ENCODE data around the gene LTBP1. TPM values are rescaled to one million over a fixed set of nuclear protein-coding genes. Genes with fewer than 3 reads are reported as not detected.

LTBP1 gene
- total and polyA plus RNA-seq, 10 of the 15 experiments (the other 5 are each of a cell fraction or from before 2014, with no cell fraction given): 0.01 to 0.28 (median 0.12) TPM; not detected in 2

DNA sequence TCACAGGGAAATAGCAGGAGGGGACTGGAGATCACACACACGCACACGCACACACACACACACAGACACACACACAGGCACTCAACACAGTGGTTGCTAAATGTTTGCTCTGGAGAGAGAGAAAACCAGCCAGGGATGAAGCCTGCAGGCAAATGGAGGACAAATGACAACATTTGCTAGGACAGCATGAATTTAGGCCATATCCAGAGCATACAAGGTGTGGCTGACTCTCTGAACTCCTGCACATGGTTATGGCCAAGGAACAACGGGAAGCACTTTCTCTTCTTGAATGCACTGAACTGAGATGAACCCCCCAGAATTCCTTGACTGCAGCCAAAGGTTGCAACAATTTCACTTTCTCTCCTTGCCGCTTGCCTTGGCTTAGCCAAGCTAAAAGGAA, 299.7 kb downstream of the LTBP1 start (continued):
- TF ChIP-seq, protein P1, sequence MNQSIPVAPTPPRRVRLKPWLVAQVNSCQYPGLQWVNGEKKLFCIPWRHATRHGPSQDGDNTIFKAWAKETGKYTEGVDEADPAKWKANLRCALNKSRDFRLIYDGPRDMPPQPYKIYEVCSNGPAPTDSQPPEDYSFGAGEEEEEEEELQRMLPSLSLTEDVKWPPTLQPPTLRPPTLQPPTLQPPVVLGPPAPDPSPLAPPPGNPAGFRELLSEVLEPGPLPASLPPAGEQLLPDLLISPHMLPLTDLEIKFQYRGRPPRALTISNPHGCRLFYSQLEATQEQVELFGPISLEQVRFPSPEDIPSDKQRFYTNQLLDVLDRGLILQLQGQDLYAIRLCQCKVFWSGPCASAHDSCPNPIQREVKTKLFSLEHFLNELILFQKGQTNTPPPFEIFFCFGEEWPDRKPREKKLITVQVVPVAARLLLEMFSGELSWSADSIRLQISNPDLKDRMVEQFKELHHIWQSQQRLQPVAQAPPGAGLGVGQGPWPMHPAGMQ (IDR thresholded peaks at IDR 0.05; ENCODE audit: borderline replicate concordance): no peak
- TF ChIP-seq TCF3 (IDR thresholded peaks at IDR 0.05; ENCODE audit: borderline replicate concordance, insufficient read depth, low read depth, low read length): no peak
- TF ChIP-seq EZH2 (IDR thresholded peaks at IDR 0.05; ENCODE audit: borderline replicate concordance, control insufficient read depth, low read depth, low read length): no peak

DNA sequence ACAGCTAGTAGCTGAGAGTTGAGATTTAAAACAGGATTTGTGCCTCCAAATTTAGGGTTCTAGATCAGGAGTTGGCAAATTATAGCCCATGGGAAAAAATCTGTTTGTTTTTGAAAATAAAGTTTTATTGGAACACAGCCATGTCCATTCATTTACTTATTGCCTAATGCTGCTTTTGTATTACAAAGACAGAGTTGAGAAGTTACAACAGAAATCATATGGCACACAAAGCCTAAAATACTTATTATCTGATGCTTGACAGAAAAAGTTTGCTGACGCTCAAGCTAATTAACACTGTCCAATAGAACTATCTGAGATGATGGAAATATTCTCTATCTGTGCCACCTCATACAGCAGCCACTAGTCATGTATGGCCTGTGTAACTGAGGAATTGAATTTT, 300.6 kb downstream of the LTBP1 start:
- H3K79me2 ChIP-seq (ENCODE audit: control insufficient read depth, insufficient read depth, low read length): no peaks in the 10 kb centered on the region
- no peaks in the 10 kb centered on the region for H3K4me1 ChIP-seq (ENCODE audit: control insufficient read depth, insufficient read depth, low read length)
- no peak overlapping the region for H3K4me3 ChIP-seq
- in situ Hi-C loops (cut with MboI) (no loop called here), intact Hi-C loops (cut with micrococcal nuclease; ENCODE audit: unreplicated experiment) (no loop called here)
- FAIRE-seq (no peak), DNase-seq (ENCODE audit: low read depth, low spot score) (no peak), ATAC-seq (no peak)
- no peaks in the 10 kb centered on the region for H3K9me3 ChIP-seq (replicated peaks; ENCODE audit: control insufficient read depth, insufficient read depth, low read length)
- RAD21 ChIA-PET (ENCODE audit: unreplicated experiment): no interaction called here
- BruUV-seq (replicated peaks): no TSS peak
- POLR2A ChIA-PET: no interaction called here
- no peak overlapping the region for H3K9ac ChIP-seq (ENCODE audit: control insufficient read depth, insufficient read depth, low read length)
- no peak overlapping the region for H2AFZ ChIP-seq (ENCODE audit: control insufficient read depth, low read depth, low read length)
- H3K27me3 ChIP-seq (replicated peaks in 1 of 2; ENCODE audit: control insufficient read depth in 2 of 2, insufficient read depth in 2 of 2, low read length in 1 of 2): no peaks in the 10 kb centered on the region
- SMC1A ChIA-PET (ENCODE audit: uncharacterized antibody, unreplicated experiment): interaction anchor here (1.1 kb wide), 1 partner anchor 26 kb away, joined by 3 read pairs; no protein-coding TSS in a partner anchor
- H3K4me2 ChIP-seq (ENCODE audit: control insufficient read depth, insufficient read depth): no peak overlapping the region
- 100% methylated on average over 1 of the region's 1 CpG for WGBS (ENCODE audit: insufficient coverage, insufficient replicate concordance, low lambda C conversion rate, missing lambda C conversion rate)
- H3K27ac ChIP-seq (ENCODE audit: control insufficient read depth, insufficient read depth): no peak overlapping the region
- H3K36me3 ChIP-seq (ENCODE audit: control insufficient read depth in 2 of 2, insufficient read depth in 2 of 2, low read length in 1 of 2): no peaks in the 10 kb centered on the region
- H4K20me1 ChIP-seq (ENCODE audit: control insufficient read depth, insufficient read depth): no peaks in the 10 kb centered on the region
- CTCF ChIA-PET: interaction anchor here (0.6 kb wide), 1 partner anchor 1665 kb away, joined by 3 read pairs; no protein-coding TSS in a partner anchor
- TF ChIP-seq ASH2L (IDR thresholded peaks at IDR 0.05; ENCODE audit: borderline replicate concordance, low read depth) (no peak), EGR1 (IDR thresholded peaks at IDR 0.05; ENCODE audit: borderline replicate concordance in 1 of 2, low read depth in 2 of 2, low read length in 2 of 2) (no peak), TARDBP (IDR thresholded peaks at IDR 0.05; ENCODE audit: borderline replicate concordance) (no peak), BRCA1 (IDR thresholded peaks at IDR 0.05; ENCODE audit: low read depth, low read length) (no peak), ZNF207 (IDR thresholded peaks at IDR 0.05; ENCODE audit: borderline replicate concordance) (no peak), IKZF2 (IDR thresholded peaks at IDR 0.05) (no peak), MEF2A (IDR thresholded peaks at IDR 0.05; ENCODE audit: insufficient read depth, low read depth, low read length) (no peak)
- TF ChIP-seq, protein P2, sequence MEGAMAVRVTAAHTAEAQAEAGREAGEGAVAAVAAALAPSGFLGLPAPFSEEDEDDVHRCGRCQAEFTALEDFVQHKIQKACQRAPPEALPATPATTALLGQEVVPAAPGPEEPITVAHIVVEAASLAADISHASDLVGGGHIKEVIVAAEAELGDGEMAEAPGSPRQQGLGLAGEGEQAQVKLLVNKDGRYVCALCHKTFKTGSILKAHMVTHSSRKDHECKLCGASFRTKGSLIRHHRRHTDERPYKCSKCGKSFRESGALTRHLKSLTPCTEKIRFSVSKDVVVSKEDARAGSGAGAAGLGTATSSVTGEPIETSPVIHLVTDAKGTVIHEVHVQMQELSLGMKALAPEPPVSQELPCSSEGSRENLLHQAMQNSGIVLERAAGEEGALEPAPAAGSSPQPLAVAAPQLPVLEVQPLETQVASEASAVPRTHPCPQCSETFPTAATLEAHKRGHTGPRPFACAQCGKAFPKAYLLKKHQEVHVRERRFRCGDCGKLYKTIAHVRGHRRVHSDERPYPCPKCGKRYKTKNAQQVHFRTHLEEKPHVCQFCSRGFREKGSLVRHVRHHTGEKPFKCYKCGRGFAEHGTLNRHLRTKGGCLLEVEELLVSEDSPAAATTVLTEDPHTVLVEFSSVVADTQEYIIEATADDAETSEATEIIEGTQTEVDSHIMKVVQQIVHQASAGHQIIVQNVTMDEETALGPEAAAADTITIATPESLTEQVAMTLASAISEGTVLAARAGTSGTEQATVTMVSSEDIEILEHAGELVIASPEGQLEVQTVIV (IDR thresholded peaks at IDR 0.05; ENCODE audit: borderline replicate concordance, partially characterized antibody): no peak
- TF ChIP-seq, protein P3, sequence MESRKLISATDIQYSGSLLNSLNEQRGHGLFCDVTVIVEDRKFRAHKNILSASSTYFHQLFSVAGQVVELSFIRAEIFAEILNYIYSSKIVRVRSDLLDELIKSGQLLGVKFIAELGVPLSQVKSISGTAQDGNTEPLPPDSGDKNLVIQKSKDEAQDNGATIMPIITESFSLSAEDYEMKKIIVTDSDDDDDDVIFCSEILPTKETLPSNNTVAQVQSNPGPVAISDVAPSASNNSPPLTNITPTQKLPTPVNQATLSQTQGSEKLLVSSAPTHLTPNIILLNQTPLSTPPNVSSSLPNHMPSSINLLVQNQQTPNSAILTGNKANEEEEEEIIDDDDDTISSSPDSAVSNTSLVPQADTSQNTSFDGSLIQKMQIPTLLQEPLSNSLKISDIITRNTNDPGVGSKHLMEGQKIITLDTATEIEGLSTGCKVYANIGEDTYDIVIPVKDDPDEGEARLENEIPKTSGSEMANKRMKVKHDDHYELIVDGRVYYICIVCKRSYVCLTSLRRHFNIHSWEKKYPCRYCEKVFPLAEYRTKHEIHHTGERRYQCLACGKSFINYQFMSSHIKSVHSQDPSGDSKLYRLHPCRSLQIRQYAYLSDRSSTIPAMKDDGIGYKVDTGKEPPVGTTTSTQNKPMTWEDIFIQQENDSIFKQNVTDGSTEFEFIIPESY (IDR thresholded peaks at IDR 0.05): no peak
- TF ChIP-seq, protein P1 (IDR thresholded peaks at IDR 0.05; ENCODE audit: borderline replicate concordance): no peak

Data from GM12878 (cell line).